COLO668 (cell line): Measurements from ENCODE around the gene TTLL5.

ENCODE experiments used
- DNase-seq: peaks from one replicate; lab custom pipeline; 2025; ENCODE audit not compliant: unreplicated experiment; lab: John Stamatoyannopoulos, UW

TTLL5 gene

GRCh38 chr14:75700295-75700694 lies 39.2 kb downstream of the TTLL5 start:
- DNase-seq = no peak

- no peak for DNase-seq
Observed at GRCh38 chr14:75702122-75702521, 41.1 kb downstream of the TTLL5 start.

- no peak for DNase-seq
Observed at GRCh38 chr14:75702616-75703261, 41.7 kb downstream of the TTLL5 start.

GRCh38 chr14:75703467-75703866 lies 42.4 kb downstream of the TTLL5 start:
- DNase-seq = no peak

- no peak for DNase-seq
Observed at GRCh38 chr14:75705014-75705413, 44.0 kb downstream of the TTLL5 start.

GRCh38 chr14:75709207-75709812 lies 48.3 kb downstream of the TTLL5 start:
- DNase-seq = peak; percentile 71

- DNase-seq = peak; percentile 15
Observed at GRCh38 chr14:75711105-75711795, 50.2 kb downstream of the TTLL5 start.

- DNase-seq = no peak
Observed at GRCh38 chr14:75711796-75712211, 50.8 kb downstream of the TTLL5 start.

GRCh38 chr14:75714991-75715390 lies 53.9 kb downstream of the TTLL5 start:
- no peak for DNase-seq

- no peak for DNase-seq
Observed at GRCh38 chr14:75715926-75716780, 55.1 kb downstream of the TTLL5 start.

- DNase-seq = no peak
Observed at GRCh38 chr14:75717729-75718128, 56.7 kb downstream of the TTLL5 start.

- DNase-seq = no peak
Observed at GRCh38 chr14:75718199-75718598, 57.2 kb downstream of the TTLL5 start.

- no peak for DNase-seq
Observed at GRCh38 chr14:75720116-75720515, 59.1 kb downstream of the TTLL5 start.

GRCh38 chr14:75720842-75721498 lies 59.9 kb downstream of the TTLL5 start:
- DNase-seq = no peak

GRCh38 chr14:75723716-75724115 lies 62.7 kb downstream of the TTLL5 start:
- no peak for DNase-seq

- no peak for DNase-seq
Observed at GRCh38 chr14:75724414-75725204, 63.6 kb downstream of the TTLL5 start.

- no peak for DNase-seq
Observed at GRCh38 chr14:75725481-75725880, 64.4 kb downstream of the TTLL5 start.

- no peak for DNase-seq
Observed at GRCh38 chr14:75726321-75726720, 65.3 kb downstream of the TTLL5 start.

- no peak for DNase-seq
Observed at GRCh38 chr14:75727124-75727523, 66.1 kb downstream of the TTLL5 start.

GRCh38 chr14:75732888-75733287 lies 71.8 kb downstream of the TTLL5 start:
- DNase-seq = no peak
